OCI-LY7 (cell line): ENCODE results near the gene THUMPD2. TPM values are rescaled to one million over a fixed set of nuclear protein-coding genes. Genes with fewer than 3 reads are reported as not detected.

Experiments used
- BruUV-seq: library from RNA; stranded (reverse); fragments of 400-500 nt; replicated peaks from 2 replicates; lab custom pipeline; 2021; lab: Mats Ljungman, UMichigan
- CTCF ChIA-PET: fragments of 300-600 bp; sonication (Branson Sonifier 250); formaldehyde crosslinking; loops from one replicate; lab custom pipeline; 2022; ENCODE audit warnings: antibody characterized with exemption; ENCODE audit not compliant: unreplicated experiment; lab: Charles Lee
- POLR2A ChIA-PET: fragments of 300-600 bp; sonication (Branson Sonifier 250); formaldehyde crosslinking; loops from one replicate; lab custom pipeline; 2022; ENCODE audit warnings: antibody characterized with exemption; lab: Charles Lee
- DNase-seq: peaks from one replicate; pipeline ENCODE4 v3.0.0-alpha.2; 2015; ENCODE audit warnings: low spot score
- H2AFZ ChIP-seq: fragments of 200-600 bp; sonication (generic), shearing (Covaris generic); 2 replicates; pipeline ENCODE4 v1.6.1; 2014; ENCODE audit warnings: mild to moderate bottlenecking, antibody characterized with exemption, low read length, moderate library complexity
- H3K27ac ChIP-seq: fragments of 200-600 bp; sonication (generic); 2 replicates; pipeline ENCODE4 v1.5.1; 2014; ENCODE audit warnings: mixed run types, low read depth, mild to moderate bottlenecking, moderate library complexity, low read length, inconsistent platforms; ENCODE audit not compliant: poor library complexity, severe bottlenecking
- H3K36me3 ChIP-seq: fragments of 200-600 bp; sonication (generic); 2 replicates; pipeline ENCODE4 v1.6.1; 2014; ENCODE audit warnings: mild to moderate bottlenecking, antibody characterized with exemption, low read length, moderate library complexity, mixed read lengths; ENCODE audit not compliant: insufficient read depth
- H3K4me1 ChIP-seq: fragments of 200-600 bp; sonication (generic); 2 replicates; pipeline ENCODE4 v1.5.1; 2014; ENCODE audit warnings: mild to moderate bottlenecking, low read length; ENCODE audit not compliant: insufficient read depth, poor library complexity, severe bottlenecking
- H3K4me2 ChIP-seq: fragments of 200-600 bp; sonication (generic); 2 replicates; pipeline ENCODE4 v1.6.1; 2014; ENCODE audit warnings: mild to moderate bottlenecking, low read length
- H3K4me3 ChIP-seq: fragments of 200-600 bp; sonication (generic); 2 replicates; pipeline ENCODE4 v1.5.1; 2014; ENCODE audit warnings: mild to moderate bottlenecking, low read depth, low read length; ENCODE audit not compliant: poor library complexity, severe bottlenecking
- H3K79me2 ChIP-seq: fragments of 200-600 bp; sonication (generic); 2 replicates; pipeline ENCODE4 v1.6.1; 2016; ENCODE audit warnings: low read depth, mild to moderate bottlenecking, low read length, moderate library complexity, mixed read lengths; ENCODE audit not compliant: insufficient read depth
- H3K9me2 ChIP-seq: fragments of 200-600 bp; sonication (generic); 2 replicates; pipeline ENCODE4 v1.6.1; 2016; ENCODE audit warnings: mild to moderate bottlenecking, low read length, mixed read lengths; ENCODE audit not compliant: insufficient read depth
- H3K9me3 ChIP-seq: fragments of 200-600 bp; sonication (generic); 2 replicates; pipeline ENCODE4 v1.6.1; 2014; ENCODE audit warnings: mild to moderate bottlenecking, mixed run types, low read length, mixed read lengths
- H4K20me1 ChIP-seq: fragments of 200-600 bp; sonication (generic); 2 replicates; pipeline ENCODE4 v1.6.1; 2014; ENCODE audit warnings: mild to moderate bottlenecking, antibody characterized with exemption, low read length, moderate library complexity, mixed read lengths; ENCODE audit not compliant: insufficient read depth
- CTCF ChIP-seq: fragments of 200-600 bp; sonication (generic); conservative IDR thresholded peaks from 2 replicates; pipeline ENCODE4 v1.5.1; 2014; ENCODE audit warnings: mild to moderate bottlenecking, antibody characterized with exemption, low read length, moderate library complexity, mixed read lengths
- EZH2phosphoT487 ChIP-seq: fragments of 200-600 bp; sonication (generic); IDR thresholded peaks from 2 replicates; pipeline ENCODE4 v1.6.1; 2018; ENCODE audit warnings: low read depth, borderline replicate concordance, mild to moderate bottlenecking, mixed run types, antibody characterized with exemption, low read length, moderate library complexity, mixed read lengths
- intact Hi-C: fragments of 100-400 bp; cut with micrococcal nuclease; formaldehyde crosslinking; loops from one replicate; pipeline ENCODE4 v1.10.0; 2022; ENCODE audit not compliant: unreplicated experiment
- total RNA-seq, 2 experiments: library from RNA; depleted of rRNA in 1 of 2; stranded (reverse); fragments of >200 nt in 1 of 2; shearing (Covaris generic) in 1 of 2; gene quantifications; 2 replicates each; pipeline ENCODE4 v1.2.3, GENCODE V29; 2014 to 2022

THUMPD2 gene
- total RNA-seq, 2 experiments from 2014 or later, result 18.3 to 24.6 TPM

- H3K79me2 ChIP-seq, result no peaks in the 10 kb centered on the region
- TF ChIP-seq EZH2phosphoT487, result no peak
- no peak for TF ChIP-seq CTCF
- H3K36me3 ChIP-seq, result no peaks in the 10 kb centered on the region
- H4K20me1 ChIP-seq, result no peaks in the 10 kb centered on the region
- ChIA-PET CTCF (no interaction called here), POLR2A (interaction anchor here (1.8 kb wide), 1 partner anchor 10 kb away, joined by 5 read pairs; no protein-coding TSS in a partner anchor)
- H3K4me2 ChIP-seq, result no peak overlapping the region
- no peaks in the 10 kb centered on the region for H3K9me3 ChIP-seq
- intact Hi-C loops, result no loop called here
- DNase-seq, result no peak
- H2AFZ ChIP-seq, result no peak overlapping the region
- BruUV-seq, result no TSS peak
- no peak overlapping the region for H3K27ac ChIP-seq
- H3K4me3 ChIP-seq, result no peak overlapping the region
- no peaks in the 10 kb centered on the region for H3K4me1 ChIP-seq
- no peaks in the 10 kb centered on the region for H3K9me2 ChIP-seq
Observed at GRCh38 chr2:39689876-39690275, 89.2 kb downstream of the THUMPD2 start.

GRCh38 chr2:39689272-39689841 lies 89.7 kb downstream of the THUMPD2 start:
- no peaks in the 10 kb centered on the region for H3K9me2 ChIP-seq
- no TSS peak for BruUV-seq
- intact Hi-C loops, result no loop called here
- H4K20me1 ChIP-seq, result no peaks in the 10 kb centered on the region
- no peaks in the 10 kb centered on the region for H3K36me3 ChIP-seq
- ChIA-PET CTCF (no interaction called here), POLR2A (interaction anchor here (1.6 to 1.8 kb wide), 2 partner anchors 9 to 398 kb away, joined by 3 to 5 read pairs; no protein-coding TSS in a partner anchor)
- no peaks in the 10 kb centered on the region for H3K79me2 ChIP-seq
- no peak for TF ChIP-seq CTCF
- no peak for TF ChIP-seq EZH2phosphoT487
- DNase-seq, result no peak
- H3K9me3 ChIP-seq, result no peaks in the 10 kb centered on the region
- H3K4me3 ChIP-seq, result no peak overlapping the region
- no peak overlapping the region for H3K4me2 ChIP-seq
- no peaks in the 10 kb centered on the region for H3K4me1 ChIP-seq
- H3K27ac ChIP-seq, result no peak overlapping the region
- no peak overlapping the region for H2AFZ ChIP-seq

GRCh38 chr2:39688181-39688580 lies 90.9 kb downstream of the THUMPD2 start:
- intact Hi-C loops, result no loop called here
- Histone ChIP-seq H3K27ac (no peak overlapping the region), H3K9me2 (no peaks in the 10 kb centered on the region), H3K4me2 (no peak overlapping the region), H3K79me2 (no peaks in the 10 kb centered on the region), H3K9me3 (no peaks in the 10 kb centered on the region), H4K20me1 (no peaks in the 10 kb centered on the region), H3K4me3 (no peak overlapping the region), H2AFZ (no peak overlapping the region), H3K36me3 (no peaks in the 10 kb centered on the region), H3K4me1 (no peaks in the 10 kb centered on the region)
- DNase-seq, result no peak
- ChIA-PET CTCF (no interaction called here), POLR2A (interaction anchor here (0.5 to 1.8 kb wide), 4 partner anchors 8 to 397 kb away, joined by 3 to 5 read pairs (median 4); no protein-coding TSS in a partner anchor)
- BruUV-seq, result no TSS peak
- TF ChIP-seq CTCF, result no peak
- no peak for TF ChIP-seq EZH2phosphoT487
